Endothelial cell of umbilical vein (primary cell): ENCODE results near the gene ZNF280C.

Source experiments
- CTCF ChIP-seq, 2 donors: IDR thresholded peaks; 1 replicate in 1 of 2; 2 replicates in 1 of 2; pipeline ENCODE4 v1.5.1; 2011; ENCODE audit warnings: low read length in 2 of 2, mild to moderate bottlenecking in 2 of 2, moderate library complexity in 2 of 2, control low read depth in 1 of 2, inconsistent platforms in 1 of 2, low read depth in 1 of 2; ENCODE audit not compliant: insufficient read depth in 1 of 2; ENCODE audit errors: extremely low read depth in 1 of 2
- EZH2 ChIP-seq: IDR thresholded peaks from 2 replicates; pipeline ENCODE4 v1.6.1; 2012; ENCODE audit warnings: borderline replicate concordance, low read depth, mild to moderate bottlenecking, moderate library complexity, low read length, inconsistent platforms; ENCODE audit not compliant: severe bottlenecking
- FOS ChIP-seq: IDR thresholded peaks from 2 replicates; pipeline ENCODE4 v1.6.1; 2011; ENCODE audit warnings: mild to moderate bottlenecking, low read length, moderate library complexity, borderline replicate concordance; ENCODE audit not compliant: insufficient read depth
- MAX ChIP-seq: IDR thresholded peaks from 2 replicates; pipeline ENCODE4 v1.6.1; 2011; ENCODE audit not compliant: insufficient read depth, insufficient read length
- MYC ChIP-seq: IDR thresholded peaks from one replicate; pipeline ENCODE4 v1.6.1; 2011; ENCODE audit warnings: mild to moderate bottlenecking, low read depth, low read length
- POLR2A ChIP-seq: IDR thresholded peaks from 2 replicates; pipeline ENCODE4 v1.6.1; 2012; ENCODE audit warnings: low read depth, mild to moderate bottlenecking, control low read depth, low read length
- POLR2AphosphoS5 ChIP-seq: IDR thresholded peaks from 2 replicates; pipeline ENCODE4 v1.6.1; 2012; ENCODE audit warnings: low read depth, mild to moderate bottlenecking, control low read depth, low read length, moderate library complexity; ENCODE audit not compliant: insufficient read depth

GRCh38 chrX:130165181-130165702 lies 103.5 kb downstream of the ZNF280C start:
- no peak for TF ChIP-seq POLR2A
- TF ChIP-seq CTCF (IDR thresholded peaks at IDR 0.05; ENCODE audit: extremely low read depth in 1 of 2, insufficient read depth in 1 of 2, low read depth in 1 of 2, low read length in 2 of 2), result no peak
- TF ChIP-seq EZH2, result no peak
- TF ChIP-seq POLR2AphosphoS5, result no peak
- TF ChIP-seq MAX, result no peak
- no peak for TF ChIP-seq MYC
- TF ChIP-seq FOS, result no peak
